Fibroblast of lung (primary cell): ENCODE data around the gene STARD9. TPM values are rescaled to one million over a fixed set of nuclear protein-coding genes. Genes with fewer than 3 reads are reported as not detected.

Experiments used
- DNase-seq, 2 donors: peaks; one replicate each; pipeline versions ENCODE4 v3.0.0 to v3.0.0-alpha.2; 2010; ENCODE audit warnings: low read depth in 2 of 2
- H2AFZ ChIP-seq: 2 replicates; pipeline ENCODE4 v1.5.1; 2012; ENCODE audit warnings: low read length, control low read depth, inconsistent platforms
- H3K27ac ChIP-seq: 2 replicates; pipeline ENCODE4 v1.5.1; 2011; ENCODE audit warnings: low read length, control low read depth; ENCODE audit not compliant: insufficient read depth
- H3K27me3 ChIP-seq: 2 replicates; pipeline ENCODE4 v1.5.1; 2011; ENCODE audit warnings: mild to moderate bottlenecking, low read length; ENCODE audit not compliant: control insufficient read depth, insufficient read depth
- H3K36me3 ChIP-seq: 2 replicates; pipeline ENCODE4 v1.5.1; 2011; ENCODE audit warnings: low read length; ENCODE audit not compliant: control insufficient read depth, insufficient read depth
- H3K4me1 ChIP-seq: 2 replicates; pipeline ENCODE4 v1.5.1; 2011; ENCODE audit warnings: low read length; ENCODE audit not compliant: control insufficient read depth, insufficient read depth; ENCODE audit errors: extremely low read depth
- H3K4me2 ChIP-seq: 2 replicates; pipeline ENCODE4 v1.5.1; 2011; ENCODE audit warnings: low read length, control low read depth; ENCODE audit not compliant: insufficient read depth; ENCODE audit errors: extremely low read depth
- H3K4me3 ChIP-seq, 4 experiments: fragments of 200-600 bp in 1 of 4; sonication (generic) in 1 of 4; replicated peaks in 1 of 4; 2 replicates each; pipeline ENCODE4 v1.5.1; 2011 to 2016; ENCODE audit warnings: low read length in 4 of 4, low read depth in 3 of 4, mild to moderate bottlenecking in 3 of 4, control low read depth in 2 of 4, inconsistent platforms in 1 of 4, mixed read lengths in 1 of 4; ENCODE audit not compliant: insufficient read depth in 1 of 4; ENCODE audit errors: control extremely low read depth in 1 of 4
- H3K79me2 ChIP-seq: 2 replicates; pipeline ENCODE4 v1.5.1; 2012; ENCODE audit warnings: mild to moderate bottlenecking, low read length, inconsistent platforms; ENCODE audit not compliant: control insufficient read depth, insufficient read depth
- H3K9ac ChIP-seq: 2 replicates; pipeline ENCODE4 v1.5.1; 2011; ENCODE audit warnings: mild to moderate bottlenecking, low read length, control low read depth; ENCODE audit not compliant: insufficient read depth
- H3K9me3 ChIP-seq: 2 replicates; pipeline ENCODE4 v1.5.1; 2012; ENCODE audit warnings: low read depth, low read length; ENCODE audit not compliant: control insufficient read depth, insufficient read depth
- H4K20me1 ChIP-seq: 2 replicates; pipeline ENCODE4 v1.5.1; 2011; ENCODE audit warnings: low read length; ENCODE audit not compliant: control insufficient read depth, insufficient read depth; ENCODE audit errors: extremely low read depth
- CTCF ChIP-seq, 2 donors: IDR thresholded peaks in 1 of 2; conservative IDR thresholded peaks in 1 of 2; 1 replicate in 1 of 2; 2 replicates in 1 of 2; pipeline ENCODE4 v1.5.1; 2011 to 2012; ENCODE audit warnings: low read length in 2 of 2, control low read depth in 1 of 2, inconsistent platforms in 1 of 2, low read depth in 1 of 2, mild to moderate bottlenecking in 1 of 2
- EZH2 ChIP-seq: IDR thresholded peaks from 2 replicates; pipeline ENCODE4 v1.5.1; 2012; ENCODE audit warnings: low read length, control low read depth, mild to moderate bottlenecking; ENCODE audit errors: missing control alignments
- polyA plus RNA-seq, 2 donors: library from polyadenylated mRNA; depleted of rRNA in 1 of 2; stranded (reverse) in 1 of 2; unstranded in 1 of 2; fragments of >200 nt; gene quantifications; 2 replicates each; pipeline ENCODE4 v1.2.1, GENCODE V29; 2011 to 2012; ENCODE audit warnings: missing spikeins in 1 of 2
- total RNA-seq: library from RNA; depleted of rRNA; stranded (reverse); fragments of >200 nt; gene quantifications from 2 replicates; pipeline ENCODE4 v1.2.1, GENCODE V29; 2014

STARD9 gene
- total and polyA plus RNA-seq, 2 donors (not counting 1 experiment from before 2014, with no cell fraction given) = 2.5 to 8.3 TPM

- Histone ChIP-seq H3K36me3 (no peaks in the 10 kb centered on the region), H3K4me3 (no peak overlapping the region), H2AFZ (no peak overlapping the region), H3K4me1 (no peaks in the 10 kb centered on the region), H3K9ac (no peak overlapping the region), H3K4me2 (no peak overlapping the region), H3K9me3 (no peaks in the 10 kb centered on the region), H4K20me1 (no peaks in the 10 kb centered on the region), H3K27me3 (no peaks in the 10 kb centered on the region), H3K27ac (no peak overlapping the region), H3K79me2 (no peaks in the 10 kb centered on the region)
- TF ChIP-seq CTCF (conservative IDR thresholded peaks at IDR 0.05 in 1 of 2, IDR thresholded peaks at IDR 0.05 in 1 of 2; ENCODE audit: low read depth in 1 of 2, low read length in 2 of 2) (no peak), EZH2 (no peak)
- DNase-seq = no peak
Measured at GRCh38 chr15:42744195-42744594, 168.8 kb downstream of the STARD9 start.

- no peaks in the 10 kb centered on the region for H4K20me1 ChIP-seq
- H3K36me3 ChIP-seq = no peaks in the 10 kb centered on the region
- no peak for DNase-seq
- H2AFZ ChIP-seq = no peak overlapping the region
- no peak overlapping the region for H3K4me2 ChIP-seq
- H3K27me3 ChIP-seq = no peaks in the 10 kb centered on the region
- H3K9me3 ChIP-seq = no peaks in the 10 kb centered on the region
- H3K4me3 ChIP-seq = no peak overlapping the region
- no peaks in the 10 kb centered on the region for H3K4me1 ChIP-seq
- H3K9ac ChIP-seq = no peak overlapping the region
- no peak overlapping the region for H3K27ac ChIP-seq
- no peaks in the 10 kb centered on the region for H3K79me2 ChIP-seq
- no peak for TF ChIP-seq EZH2
- TF ChIP-seq CTCF (conservative IDR thresholded peaks at IDR 0.05 in 1 of 2, IDR thresholded peaks at IDR 0.05 in 1 of 2; ENCODE audit: low read depth in 1 of 2, low read length in 2 of 2) = no peak
Measured at GRCh38 chr15:42749266-42749665, 173.9 kb downstream of the STARD9 start.

DNA sequence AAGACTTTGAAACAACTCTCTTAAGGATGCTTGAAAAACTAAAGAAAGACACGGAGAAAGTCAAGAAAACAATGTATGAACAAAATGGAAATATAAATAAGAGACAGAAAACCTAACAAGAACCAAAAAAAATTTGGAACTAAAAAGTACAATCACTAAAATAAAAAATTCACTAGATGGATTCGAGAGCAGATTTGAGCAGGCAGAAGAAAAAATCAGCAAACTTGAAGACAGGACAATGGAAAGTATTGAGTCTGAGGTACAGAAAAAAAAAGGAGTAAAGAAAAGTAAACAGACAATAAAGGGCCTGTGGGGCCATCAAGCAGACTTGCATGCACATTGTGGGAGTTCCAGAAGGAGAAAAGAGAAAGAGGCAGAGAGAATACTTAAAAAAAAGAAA lies 174.9 kb downstream of the STARD9 start:
- no peak overlapping the region for H3K4me2 ChIP-seq
- H3K4me3 ChIP-seq = no peak overlapping the region
- H4K20me1 ChIP-seq = no peaks in the 10 kb centered on the region
- no peak overlapping the region for H2AFZ ChIP-seq
- no peaks in the 10 kb centered on the region for H3K4me1 ChIP-seq
- no peaks in the 10 kb centered on the region for H3K79me2 ChIP-seq
- H3K36me3 ChIP-seq = no peaks in the 10 kb centered on the region
- H3K27me3 ChIP-seq = no peaks in the 10 kb centered on the region
- DNase-seq = no peak
- TF ChIP-seq EZH2 (no peak), CTCF (conservative IDR thresholded peaks at IDR 0.05 in 1 of 2, IDR thresholded peaks at IDR 0.05 in 1 of 2; ENCODE audit: low read depth in 1 of 2, low read length in 2 of 2) (no peak)
- no peak overlapping the region for H3K27ac ChIP-seq
- no peak overlapping the region for H3K9ac ChIP-seq
- H3K9me3 ChIP-seq = no peaks in the 10 kb centered on the region
